GM12872 (cell line): ENCODE data around the gene MBNL1.

Experiments used
- CTCF ChIP-seq: IDR thresholded peaks from 3 replicates; pipeline ENCODE4 v1.5.1; 2011; ENCODE audit warnings: low read depth, mild to moderate bottlenecking, low read length, moderate library complexity; ENCODE audit not compliant: insufficient read depth

MBNL1 gene

GRCh38 chr3:152474585-152474984 is 205.9 kb downstream of the MBNL1 start:
- peak; percentile 61 for TF ChIP-seq CTCF

DNA sequence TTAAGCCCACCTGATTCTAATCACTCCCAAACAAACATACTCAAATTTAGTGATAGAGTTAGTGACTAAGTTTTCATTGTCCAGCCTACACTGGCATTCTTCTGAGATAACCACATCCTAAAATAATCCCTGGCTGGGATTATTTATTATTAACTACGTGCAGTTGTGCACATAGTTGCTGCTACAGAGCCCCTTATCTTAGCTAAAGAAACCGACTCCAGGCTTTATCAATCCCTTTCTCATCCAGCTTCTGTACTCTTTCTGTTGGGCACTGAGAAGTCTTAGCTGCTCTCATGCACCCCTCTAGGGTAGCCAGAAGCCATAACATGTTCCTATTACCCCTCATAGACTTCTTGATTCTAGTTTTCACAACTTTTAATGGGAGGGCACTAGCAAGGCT is 208.7 kb downstream of the MBNL1 start:
- TF ChIP-seq CTCF = no peak

- TF ChIP-seq CTCF = no peak
Measured at GRCh38 chr3:152480282-152480953, 211.7 kb downstream of the MBNL1 start.

GRCh38 chr3:152486364-152486763 is 217.6 kb downstream of the MBNL1 start:
- TF ChIP-seq CTCF = no peak

DNA sequence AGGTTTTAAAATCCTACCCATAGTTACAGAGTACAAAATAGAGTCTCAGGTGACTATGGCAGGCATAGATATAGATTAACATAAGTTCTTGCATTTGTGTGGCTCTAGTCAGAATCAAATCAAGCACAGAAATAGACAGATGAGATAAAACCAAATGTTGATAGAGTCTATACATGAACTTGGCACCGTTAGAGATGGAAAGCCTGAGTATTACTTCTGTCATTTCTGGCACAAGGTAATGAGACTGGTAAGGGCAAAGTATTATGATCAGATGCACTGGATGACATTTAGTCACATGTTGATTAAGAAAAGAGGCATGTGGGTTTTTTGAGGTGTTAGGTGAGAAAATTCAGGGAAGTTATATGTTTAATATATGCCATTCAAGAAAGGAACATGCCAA is 219.7 kb downstream of the MBNL1 start:
- TF ChIP-seq CTCF = no peak

DNA sequence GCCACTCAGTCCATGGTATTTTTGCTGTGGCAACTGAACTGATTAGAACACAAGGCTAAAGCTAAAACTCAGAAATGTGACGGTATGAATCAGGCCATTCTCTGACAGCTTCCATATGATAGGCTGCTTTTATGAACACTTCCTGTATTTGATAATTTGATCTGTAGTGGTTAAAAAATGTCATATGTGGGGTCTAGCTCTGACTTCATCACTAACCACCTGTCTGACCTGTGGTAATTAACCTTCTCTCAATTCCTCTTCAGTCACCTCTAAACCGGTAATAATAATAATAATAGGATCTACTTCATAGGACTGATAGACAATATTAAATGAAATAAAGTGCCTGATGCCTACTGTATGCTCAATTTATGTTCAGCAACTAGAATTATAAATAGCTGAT is 223.2 kb downstream of the MBNL1 start:
- no peak for TF ChIP-seq CTCF

GRCh38 chr3:152496286-152496685 is 227.6 kb downstream of the MBNL1 start:
- no peak for TF ChIP-seq CTCF
